GM19035 (cell line): ENCODE results near the gene CCDC192.

ENCODE experiments used
- ATAC-seq: cut with Tn5 transposase; IDR thresholded peaks from one replicate; pipeline ENCODE4 v1.9.1; 2021; ENCODE audit not compliant: unreplicated experiment

The CCDC192 gene

GRCh38 chr5:127872494-127872893 lies 169.3 kb downstream of the CCDC192 start:
- ATAC-seq, result no peak

- ATAC-seq, result peak; percentile 92
Observed at GRCh38 chr5:127875235-127876021, 172.2 kb downstream of the CCDC192 start.

- no peak for ATAC-seq
Observed at GRCh38 chr5:127876384-127876783, 173.2 kb downstream of the CCDC192 start.

GRCh38 chr5:127878174-127878750 lies 175.1 kb downstream of the CCDC192 start:
- no peak for ATAC-seq

- ATAC-seq, result no peak
Observed at GRCh38 chr5:127884416-127884815, 181.2 kb downstream of the CCDC192 start.

GRCh38 chr5:127885176-127885575 lies 182.0 kb downstream of the CCDC192 start:
- ATAC-seq, result no peak

GRCh38 chr5:127886081-127886480 lies 182.9 kb downstream of the CCDC192 start:
- ATAC-seq, result no peak

GRCh38 chr5:127887282-127887681 lies 184.1 kb downstream of the CCDC192 start:
- ATAC-seq, result no peak

DNA sequence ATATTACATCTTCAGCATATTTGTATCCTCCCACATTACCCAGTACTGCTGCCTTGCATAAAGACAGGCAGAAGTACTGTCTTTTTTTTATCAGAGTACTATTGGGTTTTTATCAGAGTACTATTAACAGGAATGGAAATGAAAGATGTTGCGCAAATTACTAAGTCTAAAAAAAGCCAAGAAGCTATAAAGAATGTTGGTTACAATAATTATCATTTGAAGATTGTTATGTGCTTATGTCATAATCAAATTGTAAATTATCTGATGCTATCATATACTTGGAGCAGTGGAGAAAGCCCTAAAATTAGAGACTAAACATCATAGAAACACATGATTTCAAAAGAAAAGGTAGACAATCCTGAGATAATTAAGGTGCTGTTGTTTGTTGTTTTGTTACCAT lies 188.8 kb downstream of the CCDC192 start:
- no peak for ATAC-seq

DNA sequence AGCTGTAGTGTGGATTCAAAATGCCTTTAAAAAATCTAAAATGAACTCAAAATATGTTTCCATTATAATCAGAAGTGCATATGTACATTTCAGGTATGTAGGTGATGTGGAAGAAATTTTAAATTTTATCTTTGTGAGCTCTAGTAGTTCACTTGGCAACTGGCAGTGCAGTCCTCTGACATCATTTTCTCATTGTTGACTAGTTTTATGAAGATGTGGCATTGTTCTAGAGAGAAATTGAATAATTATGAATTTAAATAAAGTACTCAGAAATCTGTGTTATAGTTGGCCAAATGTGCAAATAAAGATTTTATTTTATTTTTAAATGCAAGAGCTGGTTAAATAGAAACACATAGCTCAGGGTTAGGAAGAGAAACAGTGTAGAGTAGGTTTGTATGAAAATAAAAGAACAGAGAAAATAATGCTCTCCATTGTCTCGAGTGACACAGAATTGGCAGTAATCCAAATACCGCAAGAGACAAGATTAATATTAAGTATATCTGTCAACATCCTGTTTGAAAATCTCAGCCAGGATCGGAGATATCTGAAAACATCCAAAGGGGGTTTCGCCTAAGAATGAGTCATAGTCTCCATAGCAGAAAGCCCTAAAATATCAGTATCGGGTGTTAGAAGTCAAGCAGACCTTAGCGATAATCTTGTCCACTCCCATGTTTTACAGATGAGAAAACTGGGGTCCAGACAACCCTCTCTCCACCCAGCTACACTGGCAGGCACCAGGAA lies 189.4 kb downstream of the CCDC192 start:
- no peak for ATAC-seq

- no peak for ATAC-seq
Observed at GRCh38 chr5:127893232-127893631, 190.0 kb downstream of the CCDC192 start.

- ATAC-seq, result no peak
Observed at GRCh38 chr5:127894461-127894860, 191.3 kb downstream of the CCDC192 start.

DNA sequence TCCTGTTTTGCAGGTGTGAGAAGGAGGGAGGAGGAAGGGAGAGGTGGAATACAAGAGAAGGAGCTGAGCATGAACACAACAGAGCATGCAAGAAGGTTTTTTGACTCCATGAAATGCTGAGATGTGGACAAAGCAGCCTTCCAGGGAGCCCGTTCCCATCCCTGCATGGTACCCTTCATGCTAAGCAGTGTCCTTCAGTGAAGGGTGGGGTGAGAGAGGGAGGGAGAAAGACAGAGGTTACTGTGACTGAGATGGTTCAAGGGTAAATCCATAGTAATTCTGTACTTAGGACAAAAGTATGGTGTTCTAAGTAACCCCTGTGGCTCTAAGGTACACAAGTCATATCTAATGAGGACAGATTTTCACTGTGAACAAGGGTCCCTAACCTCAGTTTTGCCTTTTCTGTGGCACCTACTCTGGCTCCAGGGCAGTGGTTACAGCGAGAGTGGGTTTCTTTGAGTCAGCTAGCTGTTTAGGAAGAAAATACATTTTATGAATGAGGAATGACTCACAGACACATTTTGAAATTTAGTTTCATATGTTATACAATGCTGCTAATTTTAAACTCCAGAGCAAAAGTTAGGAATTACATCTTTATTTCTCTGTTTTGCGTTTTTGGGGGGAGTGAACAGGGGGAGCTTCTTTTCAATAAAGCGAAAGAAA lies 195.5 kb downstream of the CCDC192 start:
- no peak for ATAC-seq

GRCh38 chr5:127899214-127899610 lies 196.0 kb downstream of the CCDC192 start:
- no peak for ATAC-seq

DNA sequence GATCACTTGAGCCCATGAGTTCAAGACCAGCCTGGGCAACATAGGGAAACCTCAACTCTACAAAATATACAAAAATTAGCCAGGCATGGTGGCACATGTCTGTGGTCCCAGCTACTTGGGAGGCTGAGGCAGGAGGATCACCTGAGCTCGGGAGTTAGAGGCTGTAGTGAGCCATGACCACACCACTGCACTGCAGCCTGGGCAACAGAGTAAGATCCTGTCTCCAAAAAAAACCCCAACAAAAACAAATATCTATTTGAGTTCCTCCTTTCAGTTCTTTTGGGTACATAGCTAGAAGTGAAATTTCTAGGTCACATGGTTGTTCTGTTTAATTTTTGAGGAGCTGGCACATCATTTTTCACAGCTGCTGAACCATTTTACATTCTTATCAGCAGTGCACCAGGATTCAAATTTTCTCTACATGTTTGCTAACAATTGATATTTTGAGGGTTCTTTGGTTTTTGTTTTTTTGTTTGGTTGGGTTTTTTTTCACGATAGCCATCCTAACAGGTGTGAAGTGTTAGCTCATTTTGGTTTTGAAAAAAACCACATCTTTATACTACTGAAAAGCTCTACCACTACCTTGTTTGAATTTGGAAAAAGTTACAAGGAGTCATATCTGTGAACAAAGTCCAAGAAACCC lies 203.5 kb downstream of the CCDC192 start:
- ATAC-seq, result peak; percentile 54

DNA sequence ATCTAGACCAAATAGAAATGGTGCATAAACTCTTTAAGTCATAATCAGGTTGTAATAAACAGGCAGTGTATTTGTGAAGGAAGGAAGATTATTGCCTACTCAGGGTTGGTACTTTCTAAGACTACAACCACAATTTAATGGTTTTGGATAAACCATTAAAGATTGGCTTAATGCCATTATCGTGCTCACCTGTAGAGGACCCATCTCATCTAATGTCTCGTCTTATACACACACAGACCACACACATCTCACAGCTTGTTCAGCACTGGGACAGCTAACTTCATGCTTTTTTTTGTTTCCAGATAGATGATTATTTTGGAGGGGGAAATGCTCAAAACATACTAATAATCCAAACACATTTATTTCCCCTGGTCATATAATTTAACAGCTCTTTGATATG lies 204.7 kb downstream of the CCDC192 start:
- ATAC-seq, result no peak

GRCh38 chr5:127909066-127909465 lies 205.9 kb downstream of the CCDC192 start:
- peak; percentile 88 for ATAC-seq

- no peak for ATAC-seq
Observed at GRCh38 chr5:127909821-127910220, 206.6 kb downstream of the CCDC192 start.

GRCh38 chr5:127910307-127910956 lies 207.2 kb downstream of the CCDC192 start:
- no peak for ATAC-seq

GRCh38 chr5:127911619-127912018 lies 208.4 kb downstream of the CCDC192 start:
- no peak for ATAC-seq
